HCT116 (cell line): ENCODE results near the gene ACTG2. TPM values are rescaled to one million over a fixed set of nuclear protein-coding genes. Genes with fewer than 3 reads are reported as not detected.

Experiments
- ATAC-seq: fragments of 200-7000 bp; cut with Tn5 transposase; 2 replicates; pipeline ENCODE4 v1.9.1; 2020; ENCODE audit warnings: mild to moderate bottlenecking, moderate library complexity
- BruUV-seq: library from RNA; stranded (reverse); fragments of 400-500 nt; replicated peaks from 2 replicates; lab custom pipeline; 2021; lab: Mats Ljungman, UMichigan
- CTCF ChIA-PET: fragments of 300-600 bp; sonication (Branson Sonifier 250); formaldehyde crosslinking; loops from one replicate; lab custom pipeline; 2021; ENCODE audit warnings: antibody characterized with exemption; lab: Charles Lee
- POLR2A ChIA-PET: fragments of 300-600, 350-600 bp; sonication (Branson Sonifier 250); formaldehyde crosslinking; loops from one replicate; lab custom pipeline; 2021; ENCODE audit warnings: antibody characterized with exemption; lab: Charles Lee
- RAD21 ChIA-PET, 2 experiments: fragments of 300-600 bp; sonication (Branson Sonifier 250); formaldehyde crosslinking; loops; one replicate each; lab custom pipeline; 2023; ENCODE audit warnings: low total read pairs in 2 of 2; ENCODE audit not compliant: uncharacterized antibody in 2 of 2, unreplicated experiment in 2 of 2, low non-redundant PET in 1 of 2; lab: Charles Lee
- DNase-seq: peaks from one replicate; pipeline ENCODE4 v3.0.0-alpha.2; 2010; ENCODE audit warnings: low read depth, low spot score
- H2AFZ ChIP-seq: fragments of 200-600 bp; shearing (Covaris generic), sonication (generic); 2 replicates; pipeline ENCODE4 v1.6.1; 2017; ENCODE audit warnings: low read depth, mixed run types, mixed read lengths, antibody characterized with exemption, low read length; ENCODE audit not compliant: poor library complexity, severe bottlenecking
- H3K27ac ChIP-seq: 2 replicates; pipeline ENCODE4 v1.5.1; 2012; ENCODE audit warnings: low read depth, low read length
- H3K27me3 ChIP-seq: fragments of 200-600 bp; sonication (generic); 2 replicates; pipeline ENCODE4 v1.6.1; 2016; ENCODE audit warnings: mixed run types, low read length, mixed read lengths; ENCODE audit not compliant: insufficient read depth
- H3K36me3 ChIP-seq, 2 experiments: fragments of 200-500 bp in 1 of 2; fragments of 200-600 bp in 1 of 2; sonication (Bioruptor generic) in 1 of 2; sonication (generic) in 1 of 2; 2 replicates each; pipeline versions ENCODE4 v1.5.1 to v1.6.1; 2014 to 2016; ENCODE audit warnings: low read length in 2 of 2, inconsistent platforms in 1 of 2, mixed read lengths in 1 of 2, mixed run types in 1 of 2; ENCODE audit not compliant: insufficient read depth in 2 of 2, control insufficient read depth in 1 of 2
- H3K4me1 ChIP-seq, 2 experiments: fragments of 200-600 bp in 1 of 2; sonication (generic) in 1 of 2; 2 replicates each; pipeline versions ENCODE4 v1.5.1 to v1.6.1; 2012 to 2017; ENCODE audit warnings: low read length in 2 of 2, inconsistent platforms in 1 of 2, mild to moderate bottlenecking in 1 of 2, mixed read lengths in 1 of 2, mixed run types in 1 of 2, moderate library complexity in 1 of 2; ENCODE audit not compliant: insufficient read depth in 2 of 2, control insufficient read depth in 1 of 2
- H3K4me2 ChIP-seq: fragments of 200-600 bp; sonication (generic); 2 replicates; pipeline ENCODE4 v1.6.1; 2017; ENCODE audit warnings: mixed run types, low read length, mixed read lengths
- H3K4me3 ChIP-seq, 2 experiments: fragments of 200-600 bp in 1 of 2; sonication (generic) in 1 of 2; replicated peaks in 1 of 2; 2 replicates each; pipeline ENCODE4 v1.5.1; 2011 to 2016; ENCODE audit warnings: low read length in 2 of 2, control low read depth in 1 of 2, low read depth in 1 of 2, mild to moderate bottlenecking in 1 of 2, mixed read lengths in 1 of 2, mixed run types in 1 of 2
- H3K79me2 ChIP-seq: fragments of 200-600 bp; sonication (generic); 2 replicates; pipeline ENCODE4 v1.6.1; 2017; ENCODE audit warnings: mild to moderate bottlenecking, mixed run types, low read length, moderate library complexity, mixed read lengths; ENCODE audit not compliant: insufficient read depth
- H3K9ac ChIP-seq: fragments of 200-600 bp; sonication (generic); 2 replicates; pipeline ENCODE4 v1.6.1; 2016; ENCODE audit warnings: low read length, mixed read lengths
- H3K9me2 ChIP-seq: fragments of 200-600 bp; sonication (generic), shearing (Covaris generic); 2 replicates; pipeline ENCODE4 v1.6.1; 2017; ENCODE audit warnings: mixed run types, mild to moderate bottlenecking, moderate library complexity; ENCODE audit not compliant: insufficient read depth
- H3K9me3 ChIP-seq, 2 experiments: fragments of 200-500 bp in 1 of 2; fragments of 200-600 bp in 1 of 2; sonication (Bioruptor generic) in 1 of 2; sonication (generic) in 1 of 2; 2 replicates each; pipeline ENCODE4 v1.6.1; 2014 to 2017; ENCODE audit warnings: low read length in 2 of 2, mixed read lengths in 2 of 2, inconsistent platforms in 1 of 2, low read depth in 1 of 2, mild to moderate bottlenecking in 1 of 2, mixed run types in 1 of 2, moderate library complexity in 1 of 2; ENCODE audit not compliant: control insufficient read depth in 1 of 2, insufficient read depth in 1 of 2
- H4K20me1 ChIP-seq: fragments of 200-600 bp; sonication (generic), shearing (Covaris generic); 2 replicates; pipeline ENCODE4 v1.6.1; 2017; ENCODE audit warnings: mixed run types, mild to moderate bottlenecking, moderate library complexity; ENCODE audit not compliant: insufficient read depth
- ATF3 ChIP-seq: IDR thresholded peaks from 2 replicates; pipeline ENCODE4 v1.6.1; 2012
- CBX3 ChIP-seq: IDR thresholded peaks from 2 replicates; pipeline ENCODE4 v1.6.1; 2012; ENCODE audit warnings: low read depth
- EGR1 ChIP-seq: IDR thresholded peaks from 2 replicates; pipeline ENCODE4 v1.6.1; 2012; ENCODE audit warnings: low read depth
- EZH2phosphoT487 ChIP-seq: fragments of 200-600 bp; IDR thresholded peaks from 2 replicates; pipeline ENCODE4 v1.6.1; 2018; ENCODE audit warnings: antibody characterized with exemption, borderline replicate concordance
- POLR2A ChIP-seq: IDR thresholded peaks from 2 replicates; pipeline ENCODE4 v1.7.0; 2011; ENCODE audit warnings: borderline replicate concordance; ENCODE audit not compliant: insufficient read depth, insufficient read length; ENCODE audit errors: extremely low read depth
- POLR2AphosphoS5 ChIP-seq: IDR thresholded peaks from 2 replicates; pipeline ENCODE4 v1.6.1; 2011; ENCODE audit warnings: mild to moderate bottlenecking, low read depth, low read length, moderate library complexity
- RAD21 ChIP-seq: IDR thresholded peaks from 2 replicates; pipeline ENCODE4 v1.6.1; 2012; ENCODE audit warnings: low read depth, mild to moderate bottlenecking
- SIN3A ChIP-seq: IDR thresholded peaks from 2 replicates; pipeline ENCODE4 v1.6.1; 2012; ENCODE audit warnings: low read depth
- SP1 ChIP-seq: IDR thresholded peaks from 2 replicates; pipeline ENCODE4 v1.6.1; 2012; ENCODE audit warnings: low read depth
- YY1 ChIP-seq: IDR thresholded peaks from 2 replicates; pipeline ENCODE4 v1.6.1; 2011; ENCODE audit warnings: low read length, low read depth, moderate library complexity, mild to moderate bottlenecking; ENCODE audit not compliant: insufficient replicate concordance; ENCODE audit errors: extremely low read depth
- ZFX ChIP-seq: fragments of 450-650 bp; IDR thresholded peaks from 2 replicates; pipeline ENCODE4 v1.6.1; 2017
- intact Hi-C: fragments of 100-400 bp; cut with micrococcal nuclease; formaldehyde crosslinking; loops from 2 replicates; pipeline ENCODE4 v1.10.0; 2022
- total RNA-seq: library from RNA; stranded (reverse); gene quantifications from one replicate; pipeline ENCODE4 v1.2.1, GENCODE V29; 2021; ENCODE audit not compliant: unreplicated experiment
- TF ChIP-seq, protein P1 (sequence below): IDR thresholded peaks from 2 replicates; pipeline ENCODE4 v1.6.1; 2012
- TF ChIP-seq, protein P2 (sequence below): IDR thresholded peaks from 2 replicates; pipeline ENCODE4 v1.6.1; 2011; ENCODE audit warnings: mild to moderate bottlenecking, low read length, moderate library complexity; ENCODE audit not compliant: insufficient replicate concordance; ENCODE audit errors: extremely low read depth

The ACTG2 gene
- total RNA-seq, 1 experiment from 2014 or later, result 0.89 TPM

DNA sequence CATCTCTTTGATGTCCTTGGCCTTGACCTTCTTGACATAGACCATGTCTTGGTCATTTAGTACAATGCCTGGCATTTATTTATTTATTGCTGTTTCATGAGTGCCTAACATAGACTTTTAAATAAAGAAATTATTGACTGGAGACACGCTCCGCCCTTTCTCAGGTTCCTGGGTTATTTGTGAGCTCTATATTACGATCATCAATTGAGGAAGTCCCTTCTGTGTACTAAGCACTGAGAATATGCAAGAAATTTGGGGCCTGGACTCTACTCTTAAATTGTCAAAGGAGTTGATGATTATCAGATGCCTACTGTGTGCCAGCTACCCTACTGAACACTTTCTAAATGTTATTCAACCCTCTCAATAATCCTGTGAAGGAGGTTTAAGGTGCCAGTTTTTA is 72.2 kb downstream of the ACTG2 start (continued):
- no peak for TF ChIP-seq RAD21
- TF ChIP-seq YY1, result no peak
- no peak for TF ChIP-seq EGR1
- TF ChIP-seq ATF3, result no peak
- no peak for TF ChIP-seq POLR2AphosphoS5
- no peak for TF ChIP-seq CBX3

DNA sequence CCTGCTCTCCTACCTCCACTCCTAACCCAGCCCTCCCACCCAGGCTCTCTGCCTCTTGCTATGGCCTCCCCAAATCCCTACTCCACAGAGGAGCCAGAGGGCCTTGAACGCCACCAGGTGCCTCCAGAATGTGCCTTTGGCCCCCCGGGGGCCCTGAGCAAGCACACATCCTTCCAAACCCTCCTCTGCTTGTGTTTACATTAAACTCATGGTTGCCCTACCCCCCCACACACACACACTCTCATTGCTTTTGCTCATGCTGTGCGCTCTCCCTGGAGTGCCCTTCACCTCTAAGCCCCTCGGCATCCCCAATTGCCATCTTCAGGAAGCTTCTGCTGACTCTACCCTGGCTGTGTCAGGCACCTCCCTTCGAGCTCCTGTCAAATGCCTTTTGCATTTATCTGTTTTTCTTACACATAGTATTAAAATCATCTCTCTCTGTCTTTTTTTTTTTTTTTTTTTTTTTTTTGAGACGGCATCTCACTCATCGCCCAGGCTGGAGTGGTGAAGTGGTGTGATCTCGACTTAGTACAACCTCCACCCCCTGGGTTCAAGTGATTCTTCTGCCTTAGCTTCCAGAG is 75.6 kb downstream of the ACTG2 start:
- Histone ChIP-seq H3K4me3 (no peak overlapping the region), H3K4me1 (0 out of 4 replicates have a peak, but pooled peaks cover 0 to 2% of the 10 kb centered on the region in 2 experiments), H3K27me3 (no peaks in the 10 kb centered on the region), H3K4me2 (no peak overlapping the region), H2AFZ (no peak overlapping the region), H3K79me2 (no peaks in the 10 kb centered on the region), H3K36me3 (0 out of 4 replicates have a peak, but pooled peaks cover 0 to 2% of the 10 kb centered on the region in 2 experiments), H3K9ac (no peak overlapping the region), H4K20me1 (no peaks in the 10 kb centered on the region), H3K27ac (no peak overlapping the region), H3K9me3 (no peaks in the 10 kb centered on the region), H3K9me2 (no peaks in the 10 kb centered on the region)
- RAD21 ChIA-PET, result no interaction called here
- CTCF ChIA-PET, result no interaction called here
- ATAC-seq, result no peak
- no peak for DNase-seq
- no TSS peak for BruUV-seq
- TF ChIP-seq, protein P1, sequence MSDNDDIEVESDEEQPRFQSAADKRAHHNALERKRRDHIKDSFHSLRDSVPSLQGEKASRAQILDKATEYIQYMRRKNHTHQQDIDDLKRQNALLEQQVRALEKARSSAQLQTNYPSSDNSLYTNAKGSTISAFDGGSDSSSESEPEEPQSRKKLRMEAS, result no peak
- TF ChIP-seq ZFX (no peak), SP1 (no peak), ATF3 (no peak), EZH2phosphoT487 (no peak), SIN3A (no peak), POLR2A (no peak)
- TF ChIP-seq, protein P2, sequence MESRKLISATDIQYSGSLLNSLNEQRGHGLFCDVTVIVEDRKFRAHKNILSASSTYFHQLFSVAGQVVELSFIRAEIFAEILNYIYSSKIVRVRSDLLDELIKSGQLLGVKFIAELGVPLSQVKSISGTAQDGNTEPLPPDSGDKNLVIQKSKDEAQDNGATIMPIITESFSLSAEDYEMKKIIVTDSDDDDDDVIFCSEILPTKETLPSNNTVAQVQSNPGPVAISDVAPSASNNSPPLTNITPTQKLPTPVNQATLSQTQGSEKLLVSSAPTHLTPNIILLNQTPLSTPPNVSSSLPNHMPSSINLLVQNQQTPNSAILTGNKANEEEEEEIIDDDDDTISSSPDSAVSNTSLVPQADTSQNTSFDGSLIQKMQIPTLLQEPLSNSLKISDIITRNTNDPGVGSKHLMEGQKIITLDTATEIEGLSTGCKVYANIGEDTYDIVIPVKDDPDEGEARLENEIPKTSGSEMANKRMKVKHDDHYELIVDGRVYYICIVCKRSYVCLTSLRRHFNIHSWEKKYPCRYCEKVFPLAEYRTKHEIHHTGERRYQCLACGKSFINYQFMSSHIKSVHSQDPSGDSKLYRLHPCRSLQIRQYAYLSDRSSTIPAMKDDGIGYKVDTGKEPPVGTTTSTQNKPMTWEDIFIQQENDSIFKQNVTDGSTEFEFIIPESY, result no peak
- POLR2A ChIA-PET, result no interaction called here
- intact Hi-C loops, result no loop called here
